HepG2 (cell line): Measurements from ENCODE around the gene SCIN.

Source experiments
- CEBPB ChIP-seq: IDR thresholded peaks from 2 replicates; pipeline ENCODE4 v1.6.1; 2011; ENCODE audit warnings: low read depth, low read length, improper control_type of control experiment, borderline replicate concordance
- RFX5 ChIP-seq: IDR thresholded peaks from 2 replicates; pipeline ENCODE4 v1.6.1; 2011; ENCODE audit warnings: low read depth, low read length, improper control_type of control experiment
- ZNF121 ChIP-seq: sonication (generic); formaldehyde crosslinking; IDR thresholded peaks from 2 replicates; pipeline ENCODE4 v1.5.0; 2020; ENCODE audit warnings: mild to moderate bottlenecking, missing genetic modification reagents
- ZNF589 ChIP-seq: sonication (generic); formaldehyde crosslinking; conservative IDR thresholded peaks from 2 replicates; pipeline ENCODE4 v1.8.0; 2022; ENCODE audit warnings: mild to moderate bottlenecking, moderate library complexity, missing genetic modification reagents
- TF ChIP-seq, protein P1 (sequence below): sonication (generic); formaldehyde crosslinking; IDR thresholded peaks from 2 replicates; pipeline ENCODE4 v1.5.0; 2020; ENCODE audit warnings: mild to moderate bottlenecking, missing genetic modification reagents, moderate library complexity

DNA sequence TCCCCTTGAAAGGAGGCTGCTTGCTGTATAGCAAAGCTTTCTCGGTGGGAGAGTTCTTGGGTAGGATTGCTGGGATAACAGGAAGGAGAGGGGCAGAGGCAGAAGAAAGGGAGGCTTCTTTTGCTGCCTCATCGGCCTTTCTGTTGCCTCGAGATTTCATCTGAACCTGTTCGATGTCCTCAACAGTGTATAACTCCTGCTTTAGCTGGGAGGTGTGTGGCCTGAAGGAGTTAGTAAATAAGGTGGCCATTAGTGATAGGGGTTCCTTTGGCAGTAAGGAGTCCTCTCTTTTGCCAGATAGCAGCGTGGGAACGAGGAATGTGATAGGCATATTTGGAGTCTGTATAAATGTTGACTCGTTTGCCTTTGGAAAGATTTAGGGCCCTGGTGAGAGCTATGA lies 20.0 kb downstream of the SCIN start:
- TF ChIP-seq RFX5 = no peak
- TF ChIP-seq, protein P1, sequence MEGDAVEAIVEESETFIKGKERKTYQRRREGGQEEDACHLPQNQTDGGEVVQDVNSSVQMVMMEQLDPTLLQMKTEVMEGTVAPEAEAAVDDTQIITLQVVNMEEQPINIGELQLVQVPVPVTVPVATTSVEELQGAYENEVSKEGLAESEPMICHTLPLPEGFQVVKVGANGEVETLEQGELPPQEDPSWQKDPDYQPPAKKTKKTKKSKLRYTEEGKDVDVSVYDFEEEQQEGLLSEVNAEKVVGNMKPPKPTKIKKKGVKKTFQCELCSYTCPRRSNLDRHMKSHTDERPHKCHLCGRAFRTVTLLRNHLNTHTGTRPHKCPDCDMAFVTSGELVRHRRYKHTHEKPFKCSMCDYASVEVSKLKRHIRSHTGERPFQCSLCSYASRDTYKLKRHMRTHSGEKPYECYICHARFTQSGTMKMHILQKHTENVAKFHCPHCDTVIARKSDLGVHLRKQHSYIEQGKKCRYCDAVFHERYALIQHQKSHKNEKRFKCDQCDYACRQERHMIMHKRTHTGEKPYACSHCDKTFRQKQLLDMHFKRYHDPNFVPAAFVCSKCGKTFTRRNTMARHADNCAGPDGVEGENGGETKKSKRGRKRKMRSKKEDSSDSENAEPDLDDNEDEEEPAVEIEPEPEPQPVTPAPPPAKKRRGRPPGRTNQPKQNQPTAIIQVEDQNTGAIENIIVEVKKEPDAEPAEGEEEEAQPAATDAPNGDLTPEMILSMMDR (CRISPR knock-in tag) = no peak
- no peak for TF ChIP-seq ZNF589
- no peak for TF ChIP-seq CEBPB
- TF ChIP-seq ZNF121 (CRISPR knock-in tag) = no peak
